Astrocyte of the cerebellum (primary cell): ENCODE measurements around the gene CYP19A1.

ENCODE experiments used
- DNase-seq: peaks from one replicate; pipeline ENCODE4 v3.0.0-alpha.2; 2011; ENCODE audit warnings: low read depth
- H3K4me3 ChIP-seq: 2 replicates; pipeline ENCODE4 v1.5.1; 2011; ENCODE audit warnings: mild to moderate bottlenecking, low read depth, low read length, moderate library complexity
- CTCF ChIP-seq: IDR thresholded peaks from 2 replicates; pipeline ENCODE4 v1.5.1; 2012; ENCODE audit warnings: low read length, low read depth, moderate library complexity, mild to moderate bottlenecking; ENCODE audit errors: missing control alignments
- in situ Hi-C: cut with HindIII; loops from 2 replicates; pipeline ENCODE4 v1.10.0; 2017; ENCODE audit warnings: low sequenced_read_pairs

Gene CYP19A1

GRCh38 chr15:51371266-51371665 lies 32.9 kb upstream of the CYP19A1 start:
- no peak for TF ChIP-seq CTCF
- no peak for DNase-seq
- in situ Hi-C loops, result no loop called here
- H3K4me3 ChIP-seq, result no peak overlapping the region

GRCh38 chr15:51369451-51369761 lies 31.0 kb upstream of the CYP19A1 start:
- in situ Hi-C loops, result no loop called here
- TF ChIP-seq CTCF, result no peak

GRCh38 chr15:51368751-51369450 lies 30.5 kb upstream of the CYP19A1 start:
- DNase-seq, result peak; percentile 60
- H3K4me3 ChIP-seq, result no peak overlapping the region
- in situ Hi-C loops, result no loop called here
- no peak for TF ChIP-seq CTCF

More at GRCh38 chr15:51369451-51369761, 31.0 kb upstream of the CYP19A1 start:
- H3K4me3 ChIP-seq, result no peak overlapping the region
- DNase-seq, result no peak

- no peak for DNase-seq
- no peak for TF ChIP-seq CTCF
- in situ Hi-C loops, result no loop called here
- no peak overlapping the region for H3K4me3 ChIP-seq
Observed at GRCh38 chr15:51368307-51368706, 29.9 kb upstream of the CYP19A1 start.

- no peak for DNase-seq
Observed at GRCh38 chr15:51367322-51367976, 29.1 kb upstream of the CYP19A1 start.

GRCh38 chr15:51366920-51367319 lies 28.5 kb upstream of the CYP19A1 start:
- peak; percentile 50 for DNase-seq
- TF ChIP-seq CTCF, result no peak
- in situ Hi-C loops, result no loop called here

More at GRCh38 chr15:51367322-51367976, 29.1 kb upstream of the CYP19A1 start:
- in situ Hi-C loops, result no loop called here
- H3K4me3 ChIP-seq, result no peak overlapping the region
- no peak for TF ChIP-seq CTCF

More at GRCh38 chr15:51366920-51367319, 28.5 kb upstream of the CYP19A1 start:
- no peak overlapping the region for H3K4me3 ChIP-seq
